Breast epithelium (tissue), 4 donors: ENCODE results near the gene STARD8. TPM values are rescaled to one million over a fixed set of nuclear protein-coding genes. Genes with fewer than 3 reads are reported as not detected.

ENCODE experiments used
- DNase-seq, 2 donors: peaks; one replicate each; pipeline ENCODE4 v3.0.0-alpha.2; 2019; ENCODE audit warnings: low spot score in 2 of 2
- H3K27ac ChIP-seq, 2 donors: fragments of 200-600 bp; sonication (generic) in 1 of 2; one replicate each; pipeline ENCODE4 v1.5.1; 2016 to 2019; ENCODE audit warnings: mild to moderate bottlenecking in 1 of 2
- H3K27me3 ChIP-seq, 2 donors: fragments of 200-600 bp; sonication (generic) in 1 of 2; one replicate each; pipeline versions ENCODE4 v1.5.1 to v1.6.0; 2017 to 2019; ENCODE audit warnings: control low read depth in 1 of 2, mild to moderate bottlenecking in 1 of 2
- H3K36me3 ChIP-seq: fragments of 200-600 bp; one replicate; pipeline ENCODE4 v1.5.1; 2019
- H3K4me1 ChIP-seq, 2 donors: fragments of 200-600 bp; sonication (generic); one replicate each; pipeline ENCODE4 v1.5.1; 2016 to 2019; ENCODE audit warnings: control low read depth in 1 of 2
- H3K4me3 ChIP-seq, 3 donors: fragments of 200-600 bp; sonication (generic); 1 replicate in 2 of 3; 2 replicates in 1 of 3; pipeline ENCODE4 v1.5.1; 2016 to 2019; ENCODE audit warnings: mild to moderate bottlenecking in 3 of 3, moderate library complexity in 2 of 3
- H3K9me3 ChIP-seq, 2 donors: fragments of 200-600 bp; sonication (generic) in 1 of 2; one replicate each; pipeline ENCODE4 v1.5.1; 2016 to 2019; ENCODE audit warnings: control low read depth in 1 of 2
- POLR2A ChIP-seq: fragments of 450-650 bp; IDR thresholded peaks from one replicate; pipeline ENCODE4 v1.6.1; 2016; ENCODE audit warnings: antibody characterized with exemption, mild to moderate bottlenecking, moderate library complexity
- POLR2AphosphoS5 ChIP-seq, 3 donors: sonication (generic); formaldehyde crosslinking; IDR thresholded peaks; one replicate each; pipeline ENCODE4 v1.6.1; 2017; ENCODE audit warnings: antibody characterized with exemption in 3 of 3
- intact Hi-C: fragments of 100-400 bp; cut with DNase I; formaldehyde crosslinking; loops from one replicate; pipeline ENCODE4 v1.15.1; 2023; ENCODE audit warnings: low total_unique reads
- total RNA-seq, 3 donors: library from RNA; depleted of rRNA; stranded (reverse); fragments of >200 nt; gene quantifications; one replicate each; pipeline ENCODE4 v1.1.0, GENCODE V29; 2016
- TF ChIP-seq, protein P1 (sequence below), 3 donors: fragments of 450-650 bp; IDR thresholded peaks; one replicate each; pipeline ENCODE4 v1.5.1; 2016 to 2017; ENCODE audit warnings: antibody characterized with exemption in 3 of 3, mild to moderate bottlenecking in 3 of 3, moderate library complexity in 3 of 3

Gene STARD8
- total RNA-seq, 3 donors from 2014 or later = 6.4 to 18.7 (median 9.2) TPM

DNA sequence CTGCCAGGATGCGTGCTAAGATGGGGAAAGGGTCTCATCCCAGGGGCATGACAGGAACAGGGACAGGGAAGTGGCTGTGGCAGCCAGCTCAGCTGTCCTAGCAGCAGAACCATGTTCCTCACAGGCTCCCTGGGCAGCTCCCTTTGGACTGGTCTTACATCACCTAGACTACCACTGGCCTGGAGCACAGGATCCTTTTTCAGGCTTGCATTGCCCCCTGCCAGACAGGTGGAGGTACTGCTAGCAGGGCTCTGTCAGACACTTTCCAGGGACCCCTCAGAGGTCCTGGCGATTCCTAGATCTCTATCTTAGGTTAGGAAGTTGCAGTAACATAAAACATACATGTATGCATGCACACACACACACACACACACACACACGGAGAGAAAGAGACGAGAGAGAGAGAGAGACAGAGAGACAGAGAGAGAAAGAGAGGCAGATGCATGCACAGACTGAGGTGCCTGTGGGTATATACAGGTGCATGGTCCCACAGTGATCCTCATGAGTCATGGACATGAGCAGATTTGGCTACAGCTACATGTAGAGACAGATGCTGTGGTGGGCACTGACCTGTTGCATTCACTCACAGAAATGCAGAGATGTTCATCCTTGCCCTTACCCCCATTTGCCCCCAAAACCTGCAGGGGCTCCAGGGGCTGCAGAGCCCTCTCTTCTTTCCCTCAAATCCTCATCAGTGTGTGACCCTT lies 63.6 kb downstream of the STARD8 start:
- intact Hi-C loops = loop anchor here (5.0 kb wide), 1 partner anchor 214 kb away; the partner anchor contains the start of gene YIPF6
- Histone ChIP-seq H3K27ac (no peak overlapping the region), H3K27me3 (peaks cover 0 to 43% of the 10 kb centered on the region in 2 donors), H3K4me3 (no peak overlapping the region), H3K4me1 (no peaks in the 10 kb centered on the region), H3K9me3 (no peaks in the 10 kb centered on the region), H3K36me3 (no peaks in the 10 kb centered on the region)
- TF ChIP-seq, protein P1, sequence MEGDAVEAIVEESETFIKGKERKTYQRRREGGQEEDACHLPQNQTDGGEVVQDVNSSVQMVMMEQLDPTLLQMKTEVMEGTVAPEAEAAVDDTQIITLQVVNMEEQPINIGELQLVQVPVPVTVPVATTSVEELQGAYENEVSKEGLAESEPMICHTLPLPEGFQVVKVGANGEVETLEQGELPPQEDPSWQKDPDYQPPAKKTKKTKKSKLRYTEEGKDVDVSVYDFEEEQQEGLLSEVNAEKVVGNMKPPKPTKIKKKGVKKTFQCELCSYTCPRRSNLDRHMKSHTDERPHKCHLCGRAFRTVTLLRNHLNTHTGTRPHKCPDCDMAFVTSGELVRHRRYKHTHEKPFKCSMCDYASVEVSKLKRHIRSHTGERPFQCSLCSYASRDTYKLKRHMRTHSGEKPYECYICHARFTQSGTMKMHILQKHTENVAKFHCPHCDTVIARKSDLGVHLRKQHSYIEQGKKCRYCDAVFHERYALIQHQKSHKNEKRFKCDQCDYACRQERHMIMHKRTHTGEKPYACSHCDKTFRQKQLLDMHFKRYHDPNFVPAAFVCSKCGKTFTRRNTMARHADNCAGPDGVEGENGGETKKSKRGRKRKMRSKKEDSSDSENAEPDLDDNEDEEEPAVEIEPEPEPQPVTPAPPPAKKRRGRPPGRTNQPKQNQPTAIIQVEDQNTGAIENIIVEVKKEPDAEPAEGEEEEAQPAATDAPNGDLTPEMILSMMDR (IDR thresholded peaks at IDR 0.05) = peak in 2 of 3 donors; percentile 39 to 59
- TF ChIP-seq POLR2AphosphoS5 (IDR thresholded peaks at IDR 0.05) = no peak
- DNase-seq = no peak

DNA sequence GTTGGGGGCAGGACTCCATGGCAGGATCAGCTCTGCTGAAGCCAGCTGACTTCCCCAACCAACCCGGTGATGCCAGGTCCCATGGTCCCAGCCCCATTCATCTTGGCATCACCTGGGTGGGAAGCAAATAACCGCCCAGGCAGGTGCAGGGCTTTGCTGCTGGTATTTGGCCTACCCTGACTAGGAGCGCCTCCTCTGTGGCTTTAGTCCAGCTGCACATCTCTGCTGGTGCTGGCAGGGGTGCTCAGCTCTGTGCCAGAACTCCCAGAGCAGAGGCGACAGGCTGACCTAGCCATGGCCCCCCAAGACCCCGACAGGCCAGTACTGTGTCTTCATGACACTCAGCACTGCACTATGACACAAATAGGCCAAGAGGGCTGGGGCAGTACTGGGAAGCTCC lies 64.4 kb downstream of the STARD8 start:
- no peak for DNase-seq
- H3K4me1 ChIP-seq = no peaks in the 10 kb centered on the region
- H3K4me3 ChIP-seq = no peak overlapping the region
- H3K27ac ChIP-seq = no peak overlapping the region
- TF ChIP-seq POLR2AphosphoS5 (IDR thresholded peaks at IDR 0.05) (no peak), POLR2A (no peak)
- TF ChIP-seq, protein P1 (IDR thresholded peaks at IDR 0.05) = no peak
- H3K9me3 ChIP-seq = no peaks in the 10 kb centered on the region
- H3K36me3 ChIP-seq = no peaks in the 10 kb centered on the region
- H3K27me3 ChIP-seq = peaks cover 0 to 40% of the 10 kb centered on the region in 2 donors
- intact Hi-C loops = loop anchor here (5.0 kb wide), 1 partner anchor 215 kb away; the partner anchor contains the start of gene YIPF6

DNA sequence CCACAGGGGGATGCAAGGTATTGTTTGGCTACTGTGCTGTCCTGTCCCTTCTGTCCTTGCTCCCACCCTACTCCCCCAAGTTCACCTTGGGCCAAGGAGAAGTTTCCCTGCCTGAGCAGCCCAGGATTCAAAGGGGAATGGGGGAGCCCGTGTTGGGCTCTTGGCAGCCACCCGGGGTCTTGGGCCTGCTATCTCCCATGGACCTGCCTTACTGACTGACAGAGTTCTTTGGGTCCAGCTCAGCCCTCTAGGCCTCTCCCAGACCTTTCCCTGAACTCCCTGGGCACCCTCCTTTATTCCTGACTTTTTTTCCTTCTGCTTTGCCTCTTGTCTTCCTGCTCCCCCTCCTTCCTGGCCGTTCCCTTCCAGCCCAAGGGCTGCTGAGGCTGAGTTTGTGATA lies 67.4 kb downstream of the STARD8 start:
- peaks cover 0 to 50% of the 10 kb centered on the region in 2 donors for H3K27me3 ChIP-seq
- no peak overlapping the region for H3K4me3 ChIP-seq
- H3K36me3 ChIP-seq = no peaks in the 10 kb centered on the region
- no peak for DNase-seq
- no peaks in the 10 kb centered on the region for H3K4me1 ChIP-seq
- H3K9me3 ChIP-seq = no peaks in the 10 kb centered on the region
- TF ChIP-seq POLR2A (no peak), POLR2AphosphoS5 (IDR thresholded peaks at IDR 0.05) (no peak)
- TF ChIP-seq, protein P1 (IDR thresholded peaks at IDR 0.05) = no peak
- no peak overlapping the region for H3K27ac ChIP-seq
- intact Hi-C loops = loop anchor here (5.0 kb wide), 1 partner anchor 218 kb away; the partner anchor contains the start of gene YIPF6

DNA sequence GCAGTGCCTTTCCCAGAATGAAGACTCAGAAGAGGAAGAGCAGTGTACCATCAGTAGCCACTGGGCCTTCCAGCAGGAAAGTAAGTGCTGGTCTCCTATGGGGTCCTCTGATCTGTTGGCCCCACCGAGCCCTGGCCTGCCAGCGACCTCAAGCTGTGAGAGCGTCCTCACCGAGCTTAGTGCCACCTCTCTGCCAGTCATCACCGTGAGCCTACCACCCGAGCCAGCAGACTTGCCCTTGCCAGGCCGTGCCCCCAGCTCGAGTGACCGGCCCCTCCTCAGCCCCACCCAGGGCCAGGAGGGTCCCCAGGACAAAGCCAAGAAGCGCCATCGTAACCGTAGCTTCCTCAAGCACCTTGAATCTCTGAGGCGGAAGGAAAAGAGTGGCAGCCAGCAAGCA lies 69.7 kb downstream of the STARD8 start:
- no peak overlapping the region for H3K27ac ChIP-seq
- no peak overlapping the region for H3K4me3 ChIP-seq
- DNase-seq = no peak
- intact Hi-C loops = no loop called here
- no peaks in the 10 kb centered on the region for H3K9me3 ChIP-seq
- peaks cover 0 to 57% of the 10 kb centered on the region in 2 donors for H3K27me3 ChIP-seq
- TF ChIP-seq, protein P1 (IDR thresholded peaks at IDR 0.05) = no peak
- TF ChIP-seq POLR2AphosphoS5 (IDR thresholded peaks at IDR 0.05) = no peak
- TF ChIP-seq POLR2A = no peak
- no peaks in the 10 kb centered on the region for H3K4me1 ChIP-seq
- no peaks in the 10 kb centered on the region for H3K36me3 ChIP-seq

DNA sequence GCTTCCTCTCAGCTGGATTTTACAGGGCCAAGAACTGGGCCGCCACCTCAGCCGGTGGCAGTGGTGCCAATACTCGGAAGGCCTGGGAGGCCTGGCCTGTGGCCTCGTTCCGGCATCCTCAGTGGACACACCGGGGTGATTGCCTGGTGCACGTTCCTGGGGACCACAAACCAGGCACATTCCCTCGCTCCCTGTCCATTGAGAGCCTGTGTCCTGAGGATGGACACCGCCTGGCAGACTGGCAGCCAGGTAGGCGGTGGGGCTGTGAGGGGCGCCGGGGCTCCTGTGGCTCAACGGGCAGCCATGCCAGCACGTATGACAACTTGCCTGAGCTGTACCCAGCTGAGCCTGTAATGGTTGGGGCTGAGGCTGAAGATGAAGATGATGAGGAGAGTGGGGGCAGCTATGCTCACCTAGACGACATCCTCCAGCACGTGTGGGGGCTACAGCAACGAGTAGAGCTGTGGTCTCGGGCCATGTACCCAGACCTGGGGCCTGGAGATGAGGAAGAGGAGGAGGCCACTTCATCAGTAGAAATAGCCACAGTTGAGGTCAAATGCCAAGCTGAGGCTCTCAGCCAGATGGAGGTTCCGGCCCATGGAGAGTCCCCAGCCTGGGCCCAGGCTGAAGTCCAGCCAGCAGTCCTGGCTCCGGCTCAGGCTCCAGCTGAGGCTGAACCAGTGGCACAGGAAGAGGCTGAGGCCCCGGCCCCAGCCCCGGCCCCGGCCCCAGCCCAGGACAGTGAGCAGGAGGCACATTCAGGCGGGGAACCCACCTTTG lies 70.4 kb downstream of the STARD8 start:
- Histone ChIP-seq H3K4me3 (no peak overlapping the region), H3K27me3 (peaks cover 0 to 64% of the 10 kb centered on the region in 2 donors), H3K27ac (no peak overlapping the region), H3K9me3 (no peaks in the 10 kb centered on the region), H3K36me3 (no peaks in the 10 kb centered on the region), H3K4me1 (no peaks in the 10 kb centered on the region)
- no peak for DNase-seq
- intact Hi-C loops = no loop called here
- TF ChIP-seq, protein P1 (IDR thresholded peaks at IDR 0.05) = no peak
- TF ChIP-seq POLR2AphosphoS5 (IDR thresholded peaks at IDR 0.05) (no peak), POLR2A (no peak)
